Activated naive CD4-positive, alpha-beta T cell treated with anti-CD3 and anti-CD28 coated beads for 36 hours (primary cell): Measurements from ENCODE around the gene RBX1. TPM values are rescaled to one million over a fixed set of nuclear protein-coding genes. Genes with fewer than 3 reads are reported as not detected.

Experiments
- CTCF ChIA-PET: fragments of 350-600 bp; sonication (Branson Sonifier 250); formaldehyde crosslinking; loops from one replicate; lab custom pipeline; 2021; ENCODE audit warnings: antibody characterized with exemption; lab: Charles Lee
- DNase-seq: peaks from one replicate; pipeline ENCODE4 v3.0.0-alpha.2; 2020
- H3K27ac Mint-ChIP-seq: one replicate; pipeline ENCODE4 v1.8.0; 2021; ENCODE audit warnings: mild to moderate bottlenecking, mixed read lengths
- H3K27me3 Mint-ChIP-seq: one replicate; pipeline ENCODE4 v1.8.0; 2021; ENCODE audit warnings: low read depth, mixed read lengths
- H3K36me3 Mint-ChIP-seq: one replicate; pipeline ENCODE4 v1.8.0; 2021; ENCODE audit warnings: low read depth, mixed read lengths
- H3K4me1 Mint-ChIP-seq: one replicate; pipeline ENCODE4 v1.8.0; 2021; ENCODE audit warnings: low read depth, mixed read lengths
- H3K4me3 Mint-ChIP-seq: one replicate; pipeline ENCODE4 v1.8.0; 2021; ENCODE audit warnings: mild to moderate bottlenecking, moderate library complexity, mixed read lengths
- H3K9me3 Mint-ChIP-seq: one replicate; pipeline ENCODE4 v1.8.0; 2021; ENCODE audit warnings: mixed read lengths
- intact Hi-C: fragments of 100-400 bp; cut with micrococcal nuclease; formaldehyde crosslinking; loops from one replicate; pipeline ENCODE4 v1.15.1; 2023
- total RNA-seq, 2 experiments: library from RNA; stranded (reverse); gene quantifications; one replicate each; pipeline ENCODE4 v1.2.3, GENCODE V29; 2021

Gene RBX1
- total RNA-seq, 2 experiments from 2014 or later = 90.1 to 93.3 TPM

DNA sequence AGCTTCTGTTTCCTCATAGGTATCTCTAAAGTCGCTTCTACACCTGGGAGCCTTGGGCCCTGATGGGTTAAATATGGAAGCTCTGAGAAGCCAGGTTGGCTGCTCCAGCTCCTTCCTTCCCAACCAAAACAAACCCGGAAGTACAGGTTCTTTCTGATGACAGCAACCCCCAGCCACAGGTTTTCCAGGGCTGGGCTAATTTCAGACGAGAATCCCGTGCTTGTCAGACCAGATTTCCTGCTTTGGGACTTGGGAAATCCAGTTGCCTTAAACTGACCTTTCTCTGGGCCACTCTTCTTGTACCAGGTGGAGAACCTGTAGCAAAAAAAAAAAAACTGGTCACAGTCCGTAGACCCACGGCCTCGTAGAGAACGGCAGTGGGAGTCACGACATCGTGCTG, 51.9 kb downstream of the RBX1 start:
- no peak overlapping the region for H3K27ac Mint-ChIP-seq
- no peaks in the 10 kb centered on the region for H3K27me3 Mint-ChIP-seq
- H3K4me3 Mint-ChIP-seq = no peak overlapping the region
- H3K9me3 Mint-ChIP-seq = no peaks in the 10 kb centered on the region
- no peak for DNase-seq
- intact Hi-C loops = no loop called here
- no peaks in the 10 kb centered on the region for H3K4me1 Mint-ChIP-seq
- H3K36me3 Mint-ChIP-seq = no peaks in the 10 kb centered on the region
- CTCF ChIA-PET = interaction anchor here (0.7 kb wide), 1 partner anchor 374 kb away, joined by 4 read pairs; no protein-coding TSS in a partner anchor

DNA sequence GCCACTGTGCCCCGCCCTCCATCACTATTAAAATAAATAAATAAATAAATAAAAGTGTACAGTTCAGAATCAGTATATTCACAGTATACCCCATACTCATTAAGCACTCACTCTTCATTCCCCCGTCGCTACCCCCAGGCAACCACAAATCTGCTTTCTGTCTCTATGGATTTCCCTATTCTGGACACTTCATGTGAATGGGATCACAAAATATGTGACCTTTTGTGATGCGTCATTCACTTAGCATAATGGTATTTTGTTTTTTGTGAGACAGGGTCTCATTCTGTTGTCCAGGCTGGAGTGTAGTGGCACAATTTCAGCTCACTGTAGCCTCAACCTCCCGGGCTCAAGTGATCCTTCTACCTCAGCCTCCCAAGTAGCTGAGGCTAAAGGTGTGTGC, 52.8 kb downstream of the RBX1 start:
- Mint-ChIP-seq H3K27me3 (no peaks in the 10 kb centered on the region), H3K9me3 (no peaks in the 10 kb centered on the region), H3K4me3 (no peak overlapping the region), H3K36me3 (no peaks in the 10 kb centered on the region), H3K27ac (no peak overlapping the region), H3K4me1 (no peaks in the 10 kb centered on the region)
- CTCF ChIA-PET = no interaction called here
- no peak for DNase-seq
- intact Hi-C loops = no loop called here

DNA sequence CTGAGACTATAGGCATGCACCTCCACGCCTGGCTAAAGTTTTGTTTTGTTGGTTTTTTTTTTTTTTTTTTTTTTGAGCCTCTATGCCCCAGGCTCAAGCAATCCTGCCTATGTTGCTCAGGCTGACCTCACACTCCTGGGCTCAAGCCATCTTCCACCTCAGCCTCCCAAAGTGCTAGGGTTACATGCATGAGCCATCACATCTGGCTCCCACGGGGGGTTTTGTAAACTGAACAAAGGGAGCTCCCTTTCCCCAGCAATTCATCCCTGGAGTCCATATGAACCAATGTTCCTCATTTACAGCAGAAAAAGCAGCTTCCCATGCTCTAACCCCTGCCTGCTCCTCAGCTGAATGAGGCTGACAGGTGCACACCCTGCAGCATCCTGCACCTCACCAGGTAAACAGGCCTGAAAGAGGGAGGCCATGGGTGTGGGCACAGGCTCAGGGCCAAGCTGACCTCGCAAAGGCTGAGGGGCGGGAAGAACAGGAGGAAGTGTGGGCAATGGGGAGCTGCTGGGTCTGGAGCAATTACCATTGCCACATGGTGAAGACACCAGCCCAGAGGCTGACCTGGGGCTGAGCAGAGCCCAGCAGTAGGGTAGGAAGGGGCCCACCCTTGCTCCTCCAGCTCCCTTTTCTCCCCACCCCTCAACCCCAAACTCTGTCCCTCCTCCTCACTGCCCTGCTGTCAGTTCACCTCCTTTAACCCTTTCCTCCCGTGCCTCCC, 58.2 kb downstream of the RBX1 start:
- DNase-seq = no peak
- Mint-ChIP-seq H3K4me1 (no peaks in the 10 kb centered on the region), H3K36me3 (no peaks in the 10 kb centered on the region), H3K9me3 (no peaks in the 10 kb centered on the region), H3K4me3 (no peak overlapping the region), H3K27ac (no peak overlapping the region), H3K27me3 (no peaks in the 10 kb centered on the region)
- CTCF ChIA-PET = no interaction called here
- intact Hi-C loops = no loop called here

GRCh38 chr22:41015003-41015402, 63.8 kb downstream of the RBX1 start:
- CTCF ChIA-PET = interaction anchor here (0.7 to 1.0 kb wide), 3 partner anchors 92 to 325 kb away, joined by 3 to 7 read pairs (median 4); no protein-coding TSS in a partner anchor
- no peak for DNase-seq
- Mint-ChIP-seq H3K27me3 (no peaks in the 10 kb centered on the region), H3K4me1 (no peaks in the 10 kb centered on the region), H3K4me3 (no peak overlapping the region), H3K27ac (no peak overlapping the region), H3K36me3 (no peaks in the 10 kb centered on the region), H3K9me3 (no peaks in the 10 kb centered on the region)
- intact Hi-C loops = no loop called here

- DNase-seq = peak; percentile 22
- peaks cover 16% of the 10 kb centered on the region for H3K4me1 Mint-ChIP-seq
- H3K27ac Mint-ChIP-seq = peak overlapping the region; percentile 87
- H3K4me3 Mint-ChIP-seq = peak overlapping the region; percentile 95
- H3K9me3 Mint-ChIP-seq = no peaks in the 10 kb centered on the region
- H3K36me3 Mint-ChIP-seq = no peaks in the 10 kb centered on the region
- intact Hi-C loops = loop anchor here (1.0 to 5.0 kb wide), 2 partner anchors 196 to 339 kb away; no protein-coding TSS in a partner anchor
- H3K27me3 Mint-ChIP-seq = no peaks in the 10 kb centered on the region
- CTCF ChIA-PET = interaction anchor here (1.6 to 2.5 kb wide), 2 partner anchors 11 to 217 kb away, joined by 3 to 8 read pairs; no protein-coding TSS in a partner anchor
Observed at GRCh38 chr22:41021061-41021612, 70.0 kb downstream of the RBX1 start.

DNA sequence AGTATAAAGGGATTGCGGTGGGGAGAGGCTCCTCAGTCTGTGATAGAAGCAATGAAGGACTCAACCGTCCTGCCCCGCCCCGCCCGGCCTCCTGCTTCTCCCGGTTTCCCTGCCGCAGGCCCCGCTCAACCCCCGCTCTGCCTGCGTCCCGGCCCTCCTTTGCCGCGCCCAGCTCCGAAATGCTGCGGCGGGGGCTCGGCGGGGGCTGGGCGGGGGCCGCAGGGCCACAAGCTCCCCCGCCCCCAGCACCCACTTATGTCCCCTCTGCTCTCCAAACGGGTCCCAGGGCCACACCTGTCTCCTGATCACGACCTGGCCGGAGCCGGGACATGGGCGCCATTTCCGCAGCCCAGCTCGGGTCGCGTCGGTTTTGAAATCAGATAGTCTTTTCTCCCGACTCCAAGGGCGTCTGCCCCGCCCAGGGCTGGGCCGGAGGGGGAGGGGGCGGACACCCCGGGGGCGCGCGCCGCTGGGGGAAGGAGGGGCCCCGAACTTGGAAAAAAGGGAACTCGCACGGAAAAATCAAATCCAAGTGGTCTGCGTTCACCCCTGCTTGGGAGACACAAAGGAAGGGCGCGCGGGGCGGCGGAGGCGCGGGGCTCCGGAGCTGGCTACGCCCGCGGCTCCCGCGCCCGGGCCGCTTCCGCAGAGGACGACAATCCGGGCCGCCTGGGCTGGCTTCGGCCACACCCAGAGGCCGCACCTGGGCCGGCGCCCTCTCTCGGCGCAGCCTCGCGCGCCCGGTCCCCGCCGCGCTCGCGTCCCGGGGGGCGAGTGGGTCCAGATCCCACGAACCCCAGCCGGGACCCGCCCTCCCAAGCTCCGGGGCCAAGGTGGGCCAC, 70.7 kb downstream of the RBX1 start:
- peak; percentile 50 for DNase-seq
- H3K36me3 Mint-ChIP-seq = no peaks in the 10 kb centered on the region
- CTCF ChIA-PET = interaction anchor here (1.6 to 2.5 kb wide), 2 partner anchors 11 to 216 kb away, joined by 3 to 8 read pairs; no protein-coding TSS in a partner anchor
- H3K4me3 Mint-ChIP-seq = peak overlapping the region; percentile 95
- H3K9me3 Mint-ChIP-seq = no peaks in the 10 kb centered on the region
- peak overlapping the region; percentile 87 for H3K27ac Mint-ChIP-seq
- intact Hi-C loops = loop anchor here (1.0 to 5.0 kb wide), 4 partner anchors 69 to 340 kb away; partner anchors contain the start of gene RBX1
- H3K27me3 Mint-ChIP-seq = no peaks in the 10 kb centered on the region
- peaks cover 16% of the 10 kb centered on the region for H3K4me1 Mint-ChIP-seq

GRCh38 chr22:41022470-41023298, 71.5 kb downstream of the RBX1 start:
- H3K4me3 Mint-ChIP-seq = peak overlapping the region; percentile 80
- no peaks in the 10 kb centered on the region for H3K27me3 Mint-ChIP-seq
- H3K4me1 Mint-ChIP-seq = peaks cover 16% of the 10 kb centered on the region
- no peaks in the 10 kb centered on the region for H3K9me3 Mint-ChIP-seq
- CTCF ChIA-PET = interaction anchor here (1.6 to 2.5 kb wide), 2 partner anchors 10 to 215 kb away, joined by 3 to 8 read pairs; no protein-coding TSS in a partner anchor
- peak; percentile 88 for DNase-seq
- intact Hi-C loops = loop anchor here (1.0 to 5.0 kb wide), 3 partner anchors 69 to 340 kb away; partner anchors contain the start of gene RBX1
- peak overlapping the region; percentile 61 for H3K27ac Mint-ChIP-seq
- H3K36me3 Mint-ChIP-seq = no peaks in the 10 kb centered on the region

Other genes with a start within 250 kb of the RBX1 start
- gene SLC25A17, start 132.0 kb upstream of the RBX1 start, total RNA-seq = 10 to 100 TPM; 23.0 to 24.6 TPM
- 100 to 1,000 TPM; 240 to 254 TPM for gene ST13, start 94.7 kb upstream of the RBX1 start, total RNA-seq
- gene XPNPEP3, start 94.2 kb upstream of the RBX1 start, total RNA-seq = 10 to 100 TPM; 15.7 to 19.6 TPM
- gene DNAJB7, start 89.3 kb upstream of the RBX1 start, total RNA-seq = not detected
- gene EP300, start 141.2 kb downstream of the RBX1 start, total RNA-seq = 10 to 100 TPM; 37.2 to 38.4 TPM